B cell (primary cell): Measurements from ENCODE around the gene EPN2.

Source experiments
- CTCF ChIP-seq: fragments of 200-600 bp; IDR thresholded peaks from one replicate; pipeline ENCODE4 v1.8.0; 2022; ENCODE audit warnings: antibody characterized with exemption, mild to moderate bottlenecking
- EZH2 ChIP-seq: IDR thresholded peaks from 2 replicates; pipeline ENCODE4 v1.6.1; 2012; ENCODE audit warnings: borderline replicate concordance, low read depth, mild to moderate bottlenecking, moderate library complexity, low read length; ENCODE audit not compliant: insufficient read depth, poor library complexity, severe bottlenecking

DNA sequence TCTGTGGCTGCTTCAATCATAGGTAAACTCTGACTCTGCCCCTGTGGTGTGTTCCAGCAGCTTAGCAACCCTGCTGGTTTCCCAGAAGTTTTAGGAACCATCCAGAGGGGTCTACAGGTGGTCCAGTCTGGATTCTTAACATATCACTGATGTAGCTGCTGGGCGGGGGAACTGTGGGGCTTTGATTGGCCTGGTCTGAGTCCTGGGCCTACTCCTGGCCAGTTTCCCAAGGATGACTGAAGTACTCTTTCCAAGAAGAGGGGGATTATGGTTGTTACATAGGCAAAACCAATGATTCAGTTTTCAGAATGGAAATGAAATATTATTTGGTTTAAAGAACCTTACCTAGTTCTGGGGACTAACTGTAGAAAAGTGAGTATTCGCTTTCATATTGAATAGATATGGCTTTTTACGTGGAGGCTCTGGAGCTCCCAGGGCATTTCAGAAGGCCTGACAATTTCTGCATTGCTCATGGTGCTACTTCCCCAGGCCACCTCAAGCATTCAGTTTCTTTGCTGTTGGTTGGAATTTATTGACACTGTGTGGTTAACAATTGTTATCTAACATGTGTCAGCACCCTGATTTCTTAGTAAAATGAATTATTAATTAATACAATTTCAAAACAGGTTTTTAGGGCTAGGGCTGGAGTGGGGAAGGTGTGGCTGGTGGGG lies 38.4 kb downstream of the EPN2 start:
- TF ChIP-seq CTCF (no peak), EZH2 (no peak)
